GM19328 (cell line): Measurements from ENCODE around the gene WLS.

Experiments used
- ATAC-seq: cut with Tn5 transposase; IDR thresholded peaks from one replicate; pipeline ENCODE4 v1.9.1; 2021; ENCODE audit warnings: mild to moderate bottlenecking, moderate library complexity; ENCODE audit not compliant: unreplicated experiment

Gene WLS

GRCh38 chr1:68228851-68229250 lies 3.5 kb downstream of the WLS start:
- ATAC-seq = no peak

- ATAC-seq = no peak
Observed at GRCh38 chr1:68227598-68227997, 4.7 kb downstream of the WLS start.

- ATAC-seq = no peak
Observed at GRCh38 chr1:68225781-68226180, 6.5 kb downstream of the WLS start.

- no peak for ATAC-seq
Observed at GRCh38 chr1:68223687-68224086, 8.6 kb downstream of the WLS start.

DNA sequence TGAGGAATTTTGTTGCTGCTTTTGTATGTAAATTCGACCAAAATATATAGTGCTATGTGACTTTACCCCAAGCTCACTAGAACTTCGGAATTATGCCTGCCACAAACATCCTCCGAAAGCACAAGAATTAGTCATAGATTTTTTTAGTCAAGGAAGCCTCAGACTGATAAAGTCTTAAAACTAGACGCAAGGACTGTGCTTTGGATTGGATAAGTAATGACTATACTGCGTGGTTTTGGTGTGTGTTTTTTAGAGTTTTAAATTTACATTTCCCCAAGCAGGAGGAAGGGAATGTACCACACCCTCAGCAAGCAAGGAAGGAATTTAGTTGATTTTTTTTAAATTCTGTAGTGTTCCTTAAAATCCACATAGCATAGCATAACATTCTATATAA lies 10.3 kb downstream of the WLS start:
- ATAC-seq = no peak

GRCh38 chr1:68221001-68221979 lies 11.0 kb downstream of the WLS start:
- no peak for ATAC-seq

DNA sequence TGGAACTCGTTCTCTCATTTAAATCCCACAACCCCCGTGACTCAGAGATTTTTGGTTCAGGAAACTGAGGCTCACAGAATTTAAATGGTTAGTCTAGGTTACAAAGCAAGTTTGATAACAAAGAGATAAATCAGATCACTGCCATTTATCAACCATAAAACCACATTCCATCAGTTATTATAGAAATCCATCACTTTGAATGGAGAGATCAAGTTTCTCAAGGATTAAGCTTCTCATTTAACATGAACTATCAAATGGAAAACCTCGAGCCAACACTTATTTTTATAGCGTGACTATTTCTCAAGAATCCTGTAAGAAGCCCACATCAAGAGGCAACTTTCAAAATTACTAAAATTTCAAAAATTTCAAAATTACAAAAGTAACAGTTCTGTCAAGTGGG lies 11.9 kb downstream of the WLS start:
- no peak for ATAC-seq

GRCh38 chr1:68218490-68218889 lies 13.8 kb downstream of the WLS start:
- ATAC-seq = no peak

DNA sequence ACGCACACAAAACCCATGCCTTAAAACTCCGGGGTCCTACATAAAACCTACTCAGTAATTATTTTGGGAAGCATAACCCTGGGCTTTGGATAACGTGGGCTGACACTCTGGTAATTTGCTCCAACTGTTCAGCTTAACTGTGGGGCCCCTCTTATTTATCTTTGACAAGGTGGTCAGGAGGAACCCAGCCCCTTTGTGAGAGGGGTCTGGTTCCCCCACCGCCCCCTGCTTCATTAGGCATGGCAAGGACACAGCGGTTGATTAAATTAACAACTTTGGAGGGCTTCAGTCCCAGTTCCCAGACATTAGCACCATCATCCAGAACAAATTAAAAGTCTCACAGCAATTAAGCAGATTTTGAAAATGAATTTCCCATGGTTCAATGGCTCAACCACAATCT lies 14.7 kb downstream of the WLS start:
- ATAC-seq = no peak

DNA sequence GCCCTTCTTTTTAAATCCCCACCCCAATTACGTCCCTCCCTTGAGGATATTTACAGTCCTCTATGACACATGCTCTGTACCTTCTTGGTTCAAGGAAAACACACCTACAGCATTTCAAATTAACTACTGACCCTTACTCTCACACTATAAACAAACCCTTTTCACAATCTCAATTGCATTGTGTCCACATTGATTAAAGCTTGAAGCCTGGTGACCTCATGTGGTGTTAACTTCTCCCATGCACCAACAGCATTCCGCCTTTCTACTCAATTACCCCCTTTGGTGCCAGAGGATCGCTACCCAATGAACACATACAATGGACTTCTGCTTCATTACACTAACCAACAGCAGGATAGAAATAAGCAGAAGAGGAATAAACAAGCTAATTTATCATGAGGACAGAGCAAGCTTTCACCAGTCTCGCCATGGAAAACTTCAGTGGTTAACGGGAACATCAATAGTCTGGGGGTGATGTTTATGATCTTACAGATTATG lies 15.2 kb downstream of the WLS start:
- no peak for ATAC-seq

- ATAC-seq = no peak
Observed at GRCh38 chr1:68216089-68216772, 16.1 kb downstream of the WLS start.

- ATAC-seq = no peak
Observed at GRCh38 chr1:68213843-68214242, 18.5 kb downstream of the WLS start.

DNA sequence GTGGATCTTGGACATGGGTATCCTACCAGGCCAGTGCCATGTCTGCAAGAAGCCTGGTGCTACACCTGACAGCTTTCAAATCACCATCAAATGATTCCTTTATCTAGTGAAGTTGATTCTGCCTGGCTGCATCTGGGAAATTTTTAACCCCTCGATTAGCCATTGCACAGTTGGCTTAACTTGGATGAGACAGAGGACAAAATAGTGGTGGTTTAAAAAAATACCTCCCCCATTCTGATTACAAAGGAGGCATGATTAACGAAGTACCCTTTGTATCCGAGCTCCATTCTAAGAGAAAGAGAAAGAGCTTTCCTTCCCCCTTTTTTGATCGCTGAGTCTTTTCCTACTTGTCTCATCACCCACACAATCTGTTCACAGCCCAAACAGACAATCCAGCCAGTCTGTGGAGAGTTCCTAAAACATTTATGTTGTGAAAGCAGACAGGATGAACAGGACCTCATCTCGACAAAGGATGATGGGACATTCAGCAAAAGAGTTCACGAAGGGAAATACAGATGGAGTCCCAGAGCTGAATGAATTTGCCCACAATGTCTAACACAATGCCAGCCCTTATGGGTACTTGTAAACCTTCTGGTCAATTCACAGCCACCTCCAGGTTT lies 20.5 kb downstream of the WLS start:
- no peak for ATAC-seq

DNA sequence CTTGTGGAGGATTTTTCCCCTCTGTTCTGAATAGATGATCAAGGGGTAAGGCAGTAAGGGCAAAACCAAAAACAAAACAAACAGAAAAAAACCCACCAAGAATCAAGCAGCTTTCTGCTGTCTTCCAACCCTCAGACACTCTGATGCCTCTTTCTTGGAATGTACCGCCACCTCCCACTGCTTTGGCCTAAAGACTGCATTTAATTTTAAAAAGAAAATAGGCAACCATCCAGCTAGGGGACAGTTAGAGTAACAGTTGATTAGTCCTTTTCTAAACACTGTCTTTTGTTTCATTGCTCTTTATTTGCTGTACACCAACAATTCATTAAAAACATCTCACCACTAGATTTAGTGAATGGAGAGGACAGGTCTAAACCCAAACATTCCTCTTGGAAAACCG lies 21.5 kb downstream of the WLS start:
- no peak for ATAC-seq

GRCh38 chr1:68210027-68210426 lies 22.3 kb downstream of the WLS start:
- no peak for ATAC-seq

GRCh38 chr1:68206848-68207689 lies 25.3 kb downstream of the WLS start:
- ATAC-seq = no peak

DNA sequence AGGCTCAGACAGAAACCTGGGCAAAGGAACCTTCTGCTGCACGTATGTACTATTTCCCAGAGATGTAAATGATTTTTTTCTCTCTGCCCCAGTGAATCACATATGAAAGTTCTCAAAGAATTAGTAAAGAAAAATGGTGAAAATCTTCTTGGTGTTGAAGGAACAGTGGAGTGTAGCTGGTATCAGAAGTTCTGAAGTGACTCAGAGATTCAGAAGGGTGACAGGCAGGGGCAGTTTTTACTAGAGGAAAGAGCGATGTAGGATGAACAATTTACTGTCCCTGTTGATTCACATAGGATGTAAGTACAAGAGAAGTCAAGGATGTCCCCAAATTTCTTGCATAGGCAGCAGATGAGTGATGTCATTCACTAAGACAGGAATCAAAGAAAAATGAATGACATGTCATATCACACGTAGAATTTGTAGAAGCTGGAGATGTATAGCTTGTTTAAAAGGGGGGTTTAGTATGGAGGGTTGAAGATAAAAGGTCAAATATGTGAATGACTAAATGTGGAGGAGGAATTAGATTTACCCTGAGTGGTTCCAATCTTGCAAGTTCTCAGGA lies 26.4 kb downstream of the WLS start:
- ATAC-seq = no peak

GRCh38 chr1:68204977-68205630 lies 27.2 kb downstream of the WLS start:
- ATAC-seq = no peak

- no peak for ATAC-seq
Observed at GRCh38 chr1:68202239-68202832, 30.0 kb downstream of the WLS start.
